COR-L47 (cell line): ENCODE measurements around the gene EHF.

Source experiments
- DNase-seq: peaks from one replicate; lab custom pipeline; 2025; lab: John Stamatoyannopoulos, UW

EHF gene

GRCh38 chr11:34625576-34625975 is 4.7 kb downstream of the EHF start:
- no peak for DNase-seq

- DNase-seq, result no peak
Measured at GRCh38 chr11:34626393-34626792, 5.5 kb downstream of the EHF start.

GRCh38 chr11:34627197-34627596 is 6.3 kb downstream of the EHF start:
- DNase-seq, result no peak

GRCh38 chr11:34629711-34630110 is 8.8 kb downstream of the EHF start:
- no peak for DNase-seq

GRCh38 chr11:34630544-34630943 is 9.7 kb downstream of the EHF start:
- no peak for DNase-seq

- no peak for DNase-seq
Measured at GRCh38 chr11:34631297-34631696, 10.4 kb downstream of the EHF start.

GRCh38 chr11:34631737-34632104 is 10.8 kb downstream of the EHF start:
- DNase-seq, result peak; percentile 69

GRCh38 chr11:34632105-34632791 is 11.4 kb downstream of the EHF start:
- DNase-seq, result peak; percentile 94

GRCh38 chr11:34633640-34633989 is 12.7 kb downstream of the EHF start:
- DNase-seq, result no peak

GRCh38 chr11:34633990-34634693 is 13.2 kb downstream of the EHF start:
- no peak for DNase-seq

- no peak for DNase-seq
Measured at GRCh38 chr11:34634694-34635062, 13.8 kb downstream of the EHF start.

GRCh38 chr11:34636127-34636526 is 15.2 kb downstream of the EHF start:
- DNase-seq, result no peak

GRCh38 chr11:34637303-34637702 is 16.4 kb downstream of the EHF start:
- peak; percentile 32 for DNase-seq

- DNase-seq, result no peak
Measured at GRCh38 chr11:34638897-34639296, 18.0 kb downstream of the EHF start.

- no peak for DNase-seq
Measured at GRCh38 chr11:34639545-34639944, 18.7 kb downstream of the EHF start.

GRCh38 chr11:34640050-34640923 is 19.4 kb downstream of the EHF start:
- no peak for DNase-seq

- no peak for DNase-seq
Measured at GRCh38 chr11:34640924-34641275, 20.0 kb downstream of the EHF start.

- no peak for DNase-seq
Measured at GRCh38 chr11:34641456-34641855, 20.6 kb downstream of the EHF start.

GRCh38 chr11:34642001-34642554 is 21.2 kb downstream of the EHF start:
- no peak for DNase-seq

- DNase-seq, result no peak
Measured at GRCh38 chr11:34642873-34643272, 22.0 kb downstream of the EHF start.

- DNase-seq, result no peak
Measured at GRCh38 chr11:34643311-34643710, 22.4 kb downstream of the EHF start.

- DNase-seq, result no peak
Measured at GRCh38 chr11:34643846-34644245, 23.0 kb downstream of the EHF start.
